GM18867 (cell line): Measurements from ENCODE around the gene SORT1.
"Not testable (repeated sequence)": the region's sequence is repeated elsewhere in the genome, so short reads cannot be mapped to it uniquely, and the experiment has no call there.

Source experiments
- ATAC-seq: cut with Tn5 transposase; IDR thresholded peaks from one replicate; pipeline ENCODE4 v1.9.1; 2021; ENCODE audit warnings: mild to moderate bottlenecking, moderate library complexity; ENCODE audit not compliant: unreplicated experiment

The SORT1 gene

GRCh38 chr1:109397581-109398342 lies at the start of gene SORT1:
TSS of gene SORT1 (minus strand) at chr1:109397918. CDS start at chr1:109397892, 26 bp downstream.
- peak; percentile 87 for ATAC-seq

- not testable (repeated sequence) for ATAC-seq
Observed at GRCh38 chr1:109445949-109446695, 48.4 kb upstream of the SORT1 start.

- ATAC-seq = no peak
Observed at GRCh38 chr1:109444346-109444745, 46.6 kb upstream of the SORT1 start.

- ATAC-seq = no peak
Observed at GRCh38 chr1:109443476-109443875, 45.8 kb upstream of the SORT1 start.

- ATAC-seq = no peak
Observed at GRCh38 chr1:109441069-109441468, 43.4 kb upstream of the SORT1 start.

- ATAC-seq = no peak
Observed at GRCh38 chr1:109438798-109439297, 41.1 kb upstream of the SORT1 start.

- no peak for ATAC-seq
Observed at GRCh38 chr1:109434484-109434883, 36.8 kb upstream of the SORT1 start.

- no peak for ATAC-seq
Observed at GRCh38 chr1:109433322-109433721, 35.6 kb upstream of the SORT1 start.

- ATAC-seq = no peak
Observed at GRCh38 chr1:109432336-109432735, 34.6 kb upstream of the SORT1 start.

GRCh38 chr1:109427171-109427467 lies 29.4 kb upstream of the SORT1 start:
- no peak for ATAC-seq

- peak; percentile 97 for ATAC-seq
Observed at GRCh38 chr1:109426281-109427170, 28.8 kb upstream of the SORT1 start, which contains the start of gene PSMA5. TSS of gene PSMA5 (minus strand) at chr1:109426448. CDS start at chr1:109426330, 118 bp downstream.

GRCh38 chr1:109425391-109426280 lies 27.9 kb upstream of the SORT1 start:
- peak; percentile 25 for ATAC-seq

GRCh38 chr1:109423498-109423897 lies 25.8 kb upstream of the SORT1 start:
- no peak for ATAC-seq

- ATAC-seq = no peak
Observed at GRCh38 chr1:109412551-109412950, 14.8 kb upstream of the SORT1 start.

GRCh38 chr1:109404838-109405237 lies 7.1 kb upstream of the SORT1 start:
- ATAC-seq = no peak

- no peak for ATAC-seq
Observed at GRCh38 chr1:109402025-109402424, 4.3 kb upstream of the SORT1 start.

- no peak for ATAC-seq
Observed at GRCh38 chr1:109400035-109400655, 2.4 kb upstream of the SORT1 start.

- ATAC-seq = no peak
Observed at GRCh38 chr1:109399326-109399957, 1.7 kb upstream of the SORT1 start.
